ENCODE data around the gene KRTAP10-3. TPM values are rescaled to one million over a fixed set of nuclear protein-coding genes. Genes with fewer than 3 reads are reported as not detected.
A peak's percentile ranks its signal among the peaks of the same experiment; 100 is the strongest.

KRTAP10-3 gene
- total and polyA plus RNA-seq, 2 of the 13 experiments (the other 11 are each of a cell fraction or from before 2014, with no cell fraction given) = not detected

- TF ChIP-seq CEBPG (CRISPR knock-in tag; IDR thresholded peaks at IDR 0.05) (peak; percentile 58; the same call in 1 of the 2 replicates), ZNF557 (CRISPR knock-in tag; IDR thresholded peaks at IDR 0.05) (no peak), PITX1 (CRISPR knock-in tag; IDR thresholded peaks at IDR 0.05) (peak; percentile 87), ZNF614 (CRISPR knock-in tag; IDR thresholded peaks at IDR 0.05; ENCODE audit: borderline replicate concordance) (peak; percentile 79; the same call in 1 of the 2 replicates), ATF2 (CRISPR knock-in tag; IDR thresholded peaks at IDR 0.05) (peak; percentile 64; the same call in 1 of the 2 replicates), RARA (CRISPR knock-in tag; IDR thresholded peaks at IDR 0.05) (peak; percentile 82), PCBP2 (optimal IDR thresholded peaks at IDR 0.05; ENCODE audit: low read depth, low read length, poor library complexity, severe bottlenecking) (no peak), SAP130 (CRISPR knock-in tag; IDR thresholded peaks at IDR 0.05; ENCODE audit: low read depth) (peak; percentile 76), ZNF383 (CRISPR knock-in tag; IDR thresholded peaks at IDR 0.05; ENCODE audit: borderline replicate concordance) (no peak), ZNF792 (CRISPR knock-in tag; IDR thresholded peaks at IDR 0.05) (0 out of 2 replicates have a peak, but pooled peaks have one; percentile 82), MAFF (IDR thresholded peaks at IDR 0.05; ENCODE audit: low read depth, low read length) (no peak), BRCA1 (CRISPR knock-in tag; IDR thresholded peaks at IDR 0.05) (peak; percentile 72; the same call in 1 of the 2 replicates), NPAS2 (CRISPR knock-in tag; IDR thresholded peaks at IDR 0.05; ENCODE audit: borderline replicate concordance) (no peak), SOX5 (CRISPR knock-in tag; IDR thresholded peaks at IDR 0.05; ENCODE audit: borderline replicate concordance) (peak; percentile 78), KDM6A (CRISPR knock-in tag; IDR thresholded peaks at IDR 0.05; ENCODE audit: low read depth) (peak; percentile 91), SPEN (CRISPR knock-in tag; IDR thresholded peaks at IDR 0.05; ENCODE audit: low read depth) (peak; percentile 84), ZNF414 (CRISPR knock-in tag; IDR thresholded peaks at IDR 0.05) (peak; percentile 77; the same call in 1 of the 2 replicates), BCL6 (CRISPR knock-in tag; IDR thresholded peaks at IDR 0.05) (peak; percentile 51), ZNF280D (CRISPR knock-in tag; IDR thresholded peaks at IDR 0.05) (0 out of 2 replicates have a peak, but pooled peaks have one; percentile 51), NR0B2 (CRISPR knock-in tag; IDR thresholded peaks at IDR 0.05) (no peak), HOXA7 (CRISPR knock-in tag; IDR thresholded peaks at IDR 0.05) (no peak), ZNF570 (CRISPR knock-in tag; IDR thresholded peaks at IDR 0.05; ENCODE audit: borderline replicate concordance) (no peak)
Observed at GRCh38 chr21:44593598-44594405, 35.2 kb upstream of the KRTAP10-3 start (continued).
